Measurements from ENCODE around the gene FREY1. TPM values are rescaled to one million over a fixed set of nuclear protein-coding genes. Genes with fewer than 3 reads are reported as not detected.

The FREY1 gene
- total RNA-seq, 1 experiment from 2014 or later = 4.2 TPM

- Histone ChIP-seq H3F3A (ENCODE audit: insufficient read depth, low read depth) (no peaks in the 10 kb centered on the region), H3K27ac (no peak overlapping the region), H3K36me3 (ENCODE audit: low read depth) (no peaks in the 10 kb centered on the region), H4K20me1 (ENCODE audit: insufficient read depth) (peaks cover 15% of the 10 kb centered on the region; the same call in 1 of the 2 replicates), H3K27me3 (ENCODE audit: insufficient read depth, low read depth) (no peaks in the 10 kb centered on the region; the same call in 1 of the 2 replicates), H3K4me2 (no peak overlapping the region), H3K79me2 (ENCODE audit: low read depth) (no peaks in the 10 kb centered on the region), H3K4me1 (replicated peaks; ENCODE audit: insufficient read depth) (peaks cover 10% of the 10 kb centered on the region; the same call in 1 of the 2 replicates), H3K4me3 (no peak overlapping the region), H3K9me3 (ENCODE audit: insufficient read depth, low read depth) (no peaks in the 10 kb centered on the region), H2AFZ (no peak overlapping the region), H3K9me2 (ENCODE audit: insufficient read depth) (no peaks in the 10 kb centered on the region)
- POLR2A ChIA-PET (ENCODE audit: unreplicated experiment) = no interaction called here
- no peak for TF ChIP-seq EZH2 (IDR thresholded peaks at IDR 0.05; ENCODE audit: low read depth)
- TF ChIP-seq, protein P1, sequence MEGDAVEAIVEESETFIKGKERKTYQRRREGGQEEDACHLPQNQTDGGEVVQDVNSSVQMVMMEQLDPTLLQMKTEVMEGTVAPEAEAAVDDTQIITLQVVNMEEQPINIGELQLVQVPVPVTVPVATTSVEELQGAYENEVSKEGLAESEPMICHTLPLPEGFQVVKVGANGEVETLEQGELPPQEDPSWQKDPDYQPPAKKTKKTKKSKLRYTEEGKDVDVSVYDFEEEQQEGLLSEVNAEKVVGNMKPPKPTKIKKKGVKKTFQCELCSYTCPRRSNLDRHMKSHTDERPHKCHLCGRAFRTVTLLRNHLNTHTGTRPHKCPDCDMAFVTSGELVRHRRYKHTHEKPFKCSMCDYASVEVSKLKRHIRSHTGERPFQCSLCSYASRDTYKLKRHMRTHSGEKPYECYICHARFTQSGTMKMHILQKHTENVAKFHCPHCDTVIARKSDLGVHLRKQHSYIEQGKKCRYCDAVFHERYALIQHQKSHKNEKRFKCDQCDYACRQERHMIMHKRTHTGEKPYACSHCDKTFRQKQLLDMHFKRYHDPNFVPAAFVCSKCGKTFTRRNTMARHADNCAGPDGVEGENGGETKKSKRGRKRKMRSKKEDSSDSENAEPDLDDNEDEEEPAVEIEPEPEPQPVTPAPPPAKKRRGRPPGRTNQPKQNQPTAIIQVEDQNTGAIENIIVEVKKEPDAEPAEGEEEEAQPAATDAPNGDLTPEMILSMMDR (conservative IDR thresholded peaks at IDR 0.05) = no peak
- intact Hi-C loops (cut with micrococcal nuclease; ENCODE audit: unreplicated experiment) = no loop called here
- CTCF ChIA-PET = no interaction called here
- no peak for DNase-seq
- no TSS peak for BruUV-seq (replicated peaks)
Observed at GRCh38 chr11:45880772-45881570, 26.1 kb downstream of the FREY1 start.

DNA sequence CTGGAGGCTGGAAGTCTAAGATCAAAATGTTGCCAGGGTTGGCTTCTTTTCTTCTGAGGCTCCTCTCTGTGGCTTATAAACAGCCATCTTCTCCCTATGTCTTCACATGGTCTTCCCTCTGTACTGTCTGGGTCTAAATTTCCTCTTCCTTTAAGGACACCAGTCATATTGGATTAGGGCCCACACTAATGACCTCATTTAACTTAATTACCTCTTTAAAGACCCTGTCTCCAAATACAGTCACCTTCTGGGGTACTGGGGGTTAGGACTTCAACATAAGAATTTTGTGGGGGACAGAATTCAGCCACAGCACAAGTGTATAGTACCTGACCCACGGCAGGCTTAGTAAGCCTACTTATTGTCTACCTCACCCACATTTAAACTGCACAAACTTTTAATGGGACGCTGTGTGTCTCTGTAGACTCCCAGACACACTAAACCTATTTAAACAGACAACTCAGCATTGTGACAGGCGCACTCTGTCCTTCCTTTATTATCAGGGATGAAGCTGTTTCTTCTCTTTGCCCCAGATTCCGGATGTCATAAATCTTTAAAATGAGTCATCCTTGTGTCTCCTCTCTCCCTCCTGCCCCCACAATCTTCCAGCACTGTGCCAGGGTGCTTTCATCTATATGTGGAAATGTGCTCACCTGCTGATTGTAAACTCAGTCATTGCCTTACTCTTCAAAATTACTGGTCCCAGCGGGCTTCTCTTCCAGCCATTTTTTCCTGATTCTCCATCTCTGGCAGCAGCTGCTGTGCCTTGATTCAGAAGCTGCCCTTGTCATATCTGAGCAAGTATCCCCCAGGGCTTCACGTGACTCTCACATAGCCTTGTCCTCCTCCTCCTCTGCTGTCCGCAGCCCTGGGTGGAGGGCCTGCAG, 27.0 kb downstream of the FREY1 start:
- Histone ChIP-seq H3K4me3 (no peak overlapping the region), H2AFZ (no peak overlapping the region), H3K4me1 (replicated peaks; ENCODE audit: insufficient read depth) (peaks cover 10% of the 10 kb centered on the region; the same call in 1 of the 2 replicates), H3K4me2 (no peak overlapping the region), H4K20me1 (ENCODE audit: insufficient read depth) (peaks cover 13% of the 10 kb centered on the region; the same call in 1 of the 2 replicates), H3K27me3 (ENCODE audit: insufficient read depth, low read depth) (no peaks in the 10 kb centered on the region), H3K9me2 (ENCODE audit: insufficient read depth) (no peaks in the 10 kb centered on the region), H3K36me3 (ENCODE audit: low read depth) (no peaks in the 10 kb centered on the region), H3K27ac (no peak overlapping the region), H3K79me2 (ENCODE audit: low read depth) (no peaks in the 10 kb centered on the region), H3K9me3 (ENCODE audit: insufficient read depth, low read depth) (no peaks in the 10 kb centered on the region), H3F3A (ENCODE audit: insufficient read depth, low read depth) (no peaks in the 10 kb centered on the region)
- TF ChIP-seq, protein P1 (conservative IDR thresholded peaks at IDR 0.05) = no peak
- TF ChIP-seq EZH2 (IDR thresholded peaks at IDR 0.05; ENCODE audit: low read depth) = no peak
- intact Hi-C loops (cut with micrococcal nuclease; ENCODE audit: unreplicated experiment) = no loop called here
- no peak for DNase-seq
- CTCF ChIA-PET = no interaction called here
- BruUV-seq (replicated peaks) = no TSS peak
- POLR2A ChIA-PET (ENCODE audit: unreplicated experiment) = no interaction called here

GRCh38 chr11:45877845-45878244, 29.2 kb downstream of the FREY1 start:
- no peak for DNase-seq
- POLR2A ChIA-PET (ENCODE audit: unreplicated experiment) = no interaction called here
- H3K9me2 ChIP-seq (ENCODE audit: insufficient read depth) = no peaks in the 10 kb centered on the region
- intact Hi-C loops (cut with micrococcal nuclease; ENCODE audit: unreplicated experiment) = no loop called here
- H3K36me3 ChIP-seq (ENCODE audit: low read depth) = no peaks in the 10 kb centered on the region
- no peak overlapping the region for H2AFZ ChIP-seq
- no peaks in the 10 kb centered on the region for H3K9me3 ChIP-seq (ENCODE audit: insufficient read depth, low read depth)
- no peak overlapping the region for H3K4me2 ChIP-seq
- TF ChIP-seq, protein P1 (conservative IDR thresholded peaks at IDR 0.05) = no peak
- no peak for TF ChIP-seq EZH2 (IDR thresholded peaks at IDR 0.05; ENCODE audit: low read depth)
- no peaks in the 10 kb centered on the region; the same call in 1 of the 2 replicates for H3F3A ChIP-seq (ENCODE audit: insufficient read depth, low read depth)
- H4K20me1 ChIP-seq (ENCODE audit: insufficient read depth) = peaks cover 7% of the 10 kb centered on the region; the same call in 1 of the 2 replicates
- no peaks in the 10 kb centered on the region for H3K79me2 ChIP-seq (ENCODE audit: low read depth)
- H3K27ac ChIP-seq = no peak overlapping the region
- H3K27me3 ChIP-seq (ENCODE audit: insufficient read depth, low read depth) = no peaks in the 10 kb centered on the region
- BruUV-seq (replicated peaks) = no TSS peak
- no peak overlapping the region for H3K4me3 ChIP-seq
- H3K4me1 ChIP-seq (replicated peaks; ENCODE audit: insufficient read depth) = peaks cover 10% of the 10 kb centered on the region; the same call in 1 of the 2 replicates
- CTCF ChIA-PET = interaction anchor here (1.2 kb wide), 1 partner anchor 128 kb away, joined by 3 read pairs; no protein-coding TSS in a partner anchor

All from PC-9 (cell line).